Measurements from ENCODE around the gene CADPS2. TPM values are rescaled to one million over a fixed set of nuclear protein-coding genes. Genes with fewer than 3 reads are reported as not detected.

CADPS2 gene
- total RNA-seq, 5 donors from 2014 or later (not counting 1 experiment from before 2014, with no cell fraction given) = 0.15 to 0.28 (median 0.16) TPM; not detected in 2

GRCh38 chr7:122758501-122758900, 127.8 kb downstream of the CADPS2 start:
- Mint-ChIP-seq H3K36me3 (no peaks in the 10 kb centered on the region), H3K4me1 (no peaks in the 10 kb centered on the region), H3K4me3 (no peak overlapping the region), H3K9me3 (peaks cover 0 to 5% (median 4%) of the 10 kb centered on the region in 3 donors), H3K27me3 (no peaks in the 10 kb centered on the region), H3K27ac (no peak overlapping the region)
- DNase-seq (no peak), ATAC-seq (replicated peaks in 1 of 4) (no peak)
- CTCF ChIA-PET = no interaction called here
- Histone ChIP-seq H3K4me1 (ENCODE audit: control insufficient read depth in 1 of 2, extremely low read depth in 1 of 2, insufficient read depth in 2 of 2, low read length in 2 of 2) (no peaks in the 10 kb centered on the region), H3K27ac (ENCODE audit: low read length) (no peak overlapping the region), H3K4me3 (ENCODE audit: control insufficient read depth in 1 of 2, extremely low read depth in 1 of 2, low read length in 1 of 2) (no peak overlapping the region), H3K36me3 (ENCODE audit: control insufficient read depth in 2 of 2, extremely low read depth in 1 of 2, insufficient read depth in 1 of 2, low read length in 1 of 2) (no peaks in the 10 kb centered on the region), H3K27me3 (replicated peaks in 1 of 2; ENCODE audit: control insufficient read depth in 2 of 2, extremely low read depth in 1 of 2, insufficient read depth in 2 of 2, low read length in 1 of 2) (no peaks in the 10 kb centered on the region), H3K9me3 (no peaks in the 10 kb centered on the region)
- POLR2A ChIA-PET = no interaction called here
- WGBS (ENCODE audit: insufficient coverage) = no CpG with 5 or more reads among the region's 1 CpG

- no peak for DNase-seq
- no peaks in the 10 kb centered on the region for H3K4me1 ChIP-seq (ENCODE audit: control insufficient read depth in 1 of 2, extremely low read depth in 1 of 2, insufficient read depth in 2 of 2, low read length in 2 of 2)
- Mint-ChIP-seq H3K9me3 (peaks cover 0 to 9% (median 4%) of the 10 kb centered on the region in 3 donors), H3K4me1 (no peaks in the 10 kb centered on the region), H3K27ac (no peak overlapping the region), H3K4me3 (no peak overlapping the region), H3K36me3 (no peaks in the 10 kb centered on the region), H3K27me3 (no peaks in the 10 kb centered on the region)
- H3K27ac ChIP-seq (ENCODE audit: low read length) = no peak overlapping the region
- H3K36me3 ChIP-seq (ENCODE audit: control insufficient read depth in 2 of 2, extremely low read depth in 1 of 2, insufficient read depth in 1 of 2, low read length in 1 of 2) = no peaks in the 10 kb centered on the region
- ATAC-seq (replicated peaks in 1 of 4) = no peak
- H3K27me3 ChIP-seq (replicated peaks in 1 of 2; ENCODE audit: control insufficient read depth in 2 of 2, extremely low read depth in 1 of 2, insufficient read depth in 2 of 2, low read length in 1 of 2) = no peaks in the 10 kb centered on the region
- no CpG with 5 or more reads among the region's 1 CpG for WGBS (ENCODE audit: insufficient coverage)
- H3K4me3 ChIP-seq (ENCODE audit: control insufficient read depth in 1 of 2, extremely low read depth in 1 of 2, low read length in 1 of 2) = no peak overlapping the region
- ChIA-PET CTCF (no interaction called here), POLR2A (no interaction called here)
- H3K9me3 ChIP-seq = no peaks in the 10 kb centered on the region
Observed at GRCh38 chr7:122756860-122757259, 129.4 kb downstream of the CADPS2 start.

GRCh38 chr7:122755696-122756095, 130.6 kb downstream of the CADPS2 start:
- no peaks in the 10 kb centered on the region for H3K4me1 Mint-ChIP-seq
- H3K27me3 Mint-ChIP-seq = no peaks in the 10 kb centered on the region
- no CpG with 5 or more reads among the region's 2 CpGs for WGBS (ENCODE audit: insufficient coverage)

GRCh38 chr7:122752583-122752982, 133.7 kb downstream of the CADPS2 start:
- Mint-ChIP-seq H3K27me3 (no peaks in the 10 kb centered on the region), H3K4me1 (no peaks in the 10 kb centered on the region), H3K9me3 (peaks cover 4 to 6% (median 4%) of the 10 kb centered on the region in 3 donors), H3K4me3 (no peak overlapping the region), H3K36me3 (no peaks in the 10 kb centered on the region), H3K27ac (no peak overlapping the region)
- H3K4me3 ChIP-seq (ENCODE audit: control insufficient read depth in 1 of 2, extremely low read depth in 1 of 2, low read length in 1 of 2) = no peak overlapping the region
- ChIA-PET POLR2A (no interaction called here), CTCF (no interaction called here)
- no peaks in the 10 kb centered on the region for H3K9me3 ChIP-seq
- H3K4me1 ChIP-seq (ENCODE audit: control insufficient read depth in 1 of 2, extremely low read depth in 1 of 2, insufficient read depth in 2 of 2, low read length in 2 of 2) = no peaks in the 10 kb centered on the region
- no CpG with 5 or more reads among the region's 3 CpGs for WGBS (ENCODE audit: insufficient coverage)
- H3K27me3 ChIP-seq (replicated peaks in 1 of 2; ENCODE audit: control insufficient read depth in 2 of 2, extremely low read depth in 1 of 2, insufficient read depth in 2 of 2, low read length in 1 of 2) = no peaks in the 10 kb centered on the region
- H3K36me3 ChIP-seq (ENCODE audit: control insufficient read depth in 2 of 2, extremely low read depth in 1 of 2, insufficient read depth in 1 of 2, low read length in 1 of 2) = no peaks in the 10 kb centered on the region
- ATAC-seq (replicated peaks in 1 of 4) (no peak), DNase-seq (no peak)
- no peak overlapping the region for H3K27ac ChIP-seq (ENCODE audit: low read length)

More at GRCh38 chr7:122755696-122756095, 130.6 kb downstream of the CADPS2 start:
- Histone ChIP-seq H3K4me3 (ENCODE audit: control insufficient read depth in 1 of 2, extremely low read depth in 1 of 2, low read length in 1 of 2) (no peak overlapping the region), H3K27ac (ENCODE audit: low read length) (no peak overlapping the region), H3K27me3 (replicated peaks in 1 of 2; ENCODE audit: control insufficient read depth in 2 of 2, extremely low read depth in 1 of 2, insufficient read depth in 2 of 2, low read length in 1 of 2) (no peaks in the 10 kb centered on the region), H3K4me1 (ENCODE audit: control insufficient read depth in 1 of 2, extremely low read depth in 1 of 2, insufficient read depth in 2 of 2, low read length in 2 of 2) (no peaks in the 10 kb centered on the region), H3K9me3 (no peaks in the 10 kb centered on the region), H3K36me3 (ENCODE audit: control insufficient read depth in 2 of 2, extremely low read depth in 1 of 2, insufficient read depth in 1 of 2, low read length in 1 of 2) (no peaks in the 10 kb centered on the region)
- no peak overlapping the region for H3K4me3 Mint-ChIP-seq
- ChIA-PET CTCF (no interaction called here), POLR2A (no interaction called here)
- H3K9me3 Mint-ChIP-seq = peaks cover 4 to 6% (median 4%) of the 10 kb centered on the region in 3 donors
- H3K36me3 Mint-ChIP-seq = no peaks in the 10 kb centered on the region
- DNase-seq = no peak
- H3K27ac Mint-ChIP-seq = no peak overlapping the region
- ATAC-seq (replicated peaks in 1 of 4) = no peak

- H3K36me3 ChIP-seq (ENCODE audit: control insufficient read depth in 2 of 2, extremely low read depth in 1 of 2, insufficient read depth in 1 of 2, low read length in 1 of 2) = no peaks in the 10 kb centered on the region
- ChIA-PET POLR2A (no interaction called here), CTCF (interaction anchor here in 1 of 2 donors (0.7 kb wide), 1 partner anchor 20 kb away, joined by 3 read pairs; no protein-coding TSS in a partner anchor)
- no peaks in the 10 kb centered on the region for H3K36me3 Mint-ChIP-seq
- ATAC-seq (replicated peaks in 1 of 4) = no peak
- DNase-seq = no peak
- 71% methylated on average over 1 of the region's 2 CpGs for WGBS (ENCODE audit: insufficient coverage)
- H3K9me3 ChIP-seq = no peaks in the 10 kb centered on the region
- H3K27me3 ChIP-seq (replicated peaks in 1 of 2; ENCODE audit: control insufficient read depth in 2 of 2, extremely low read depth in 1 of 2, insufficient read depth in 2 of 2, low read length in 1 of 2) = no peaks in the 10 kb centered on the region
- no peak overlapping the region for H3K27ac ChIP-seq (ENCODE audit: low read length)
- H3K4me3 Mint-ChIP-seq = no peak overlapping the region
- H3K9me3 Mint-ChIP-seq = peaks cover 4 to 11% (median 7%) of the 10 kb centered on the region in 3 donors
- no peaks in the 10 kb centered on the region for H3K4me1 Mint-ChIP-seq
- no peak overlapping the region for H3K27ac Mint-ChIP-seq
- no peaks in the 10 kb centered on the region for H3K27me3 Mint-ChIP-seq
- H3K4me3 ChIP-seq (ENCODE audit: control insufficient read depth in 1 of 2, extremely low read depth in 1 of 2, low read length in 1 of 2) = no peak overlapping the region
- H3K4me1 ChIP-seq (ENCODE audit: control insufficient read depth in 1 of 2, extremely low read depth in 1 of 2, insufficient read depth in 2 of 2, low read length in 2 of 2) = no peaks in the 10 kb centered on the region
Observed at GRCh38 chr7:122750389-122750788, 135.9 kb downstream of the CADPS2 start.

- no peak overlapping the region for H3K4me3 Mint-ChIP-seq
- H3K4me1 Mint-ChIP-seq = no peaks in the 10 kb centered on the region
- no peaks in the 10 kb centered on the region for H3K27me3 Mint-ChIP-seq
- Histone ChIP-seq H3K4me1 (ENCODE audit: control insufficient read depth in 1 of 2, extremely low read depth in 1 of 2, insufficient read depth in 2 of 2, low read length in 2 of 2) (no peaks in the 10 kb centered on the region), H3K27me3 (replicated peaks in 1 of 2; ENCODE audit: control insufficient read depth in 2 of 2, extremely low read depth in 1 of 2, insufficient read depth in 2 of 2, low read length in 1 of 2) (no peaks in the 10 kb centered on the region), H3K9me3 (no peaks in the 10 kb centered on the region), H3K27ac (ENCODE audit: low read length) (no peak overlapping the region), H3K36me3 (ENCODE audit: control insufficient read depth in 2 of 2, extremely low read depth in 1 of 2, insufficient read depth in 1 of 2, low read length in 1 of 2) (no peaks in the 10 kb centered on the region), H3K4me3 (ENCODE audit: control insufficient read depth in 1 of 2, extremely low read depth in 1 of 2, low read length in 1 of 2) (no peak overlapping the region)
- WGBS (ENCODE audit: insufficient coverage) = 100% methylated on average over 2 of the region's 2 CpGs
- no peaks in the 10 kb centered on the region for H3K36me3 Mint-ChIP-seq
- no peak overlapping the region for H3K27ac Mint-ChIP-seq
- peaks cover 4 to 11% (median 7%) of the 10 kb centered on the region in 3 donors for H3K9me3 Mint-ChIP-seq
- ATAC-seq (replicated peaks in 1 of 4) (no peak), DNase-seq (no peak)
- ChIA-PET CTCF (interaction anchor here in 1 of 2 donors (0.9 kb wide), 1 partner anchor 9 kb away, joined by 3 read pairs; no protein-coding TSS in a partner anchor), POLR2A (no interaction called here)
Observed at GRCh38 chr7:122748195-122748594, 138.1 kb downstream of the CADPS2 start.

GRCh38 chr7:122746948-122747347, 139.3 kb downstream of the CADPS2 start:
- Histone ChIP-seq H3K36me3 (ENCODE audit: control insufficient read depth in 2 of 2, extremely low read depth in 1 of 2, insufficient read depth in 1 of 2, low read length in 1 of 2) (no peaks in the 10 kb centered on the region), H3K4me3 (ENCODE audit: control insufficient read depth in 1 of 2, extremely low read depth in 1 of 2, low read length in 1 of 2) (no peak overlapping the region), H3K27ac (ENCODE audit: low read length) (no peak overlapping the region), H3K4me1 (ENCODE audit: control insufficient read depth in 1 of 2, extremely low read depth in 1 of 2, insufficient read depth in 2 of 2, low read length in 2 of 2) (no peaks in the 10 kb centered on the region), H3K27me3 (replicated peaks in 1 of 2; ENCODE audit: control insufficient read depth in 2 of 2, extremely low read depth in 1 of 2, insufficient read depth in 2 of 2, low read length in 1 of 2) (no peaks in the 10 kb centered on the region), H3K9me3 (no peaks in the 10 kb centered on the region)
- ChIA-PET CTCF (no interaction called here), POLR2A (no interaction called here)
- H3K27ac Mint-ChIP-seq = no peak overlapping the region
- no peaks in the 10 kb centered on the region for H3K27me3 Mint-ChIP-seq
- no CpG with 5 or more reads among the region's 2 CpGs for WGBS (ENCODE audit: insufficient coverage)
- no peaks in the 10 kb centered on the region for H3K36me3 Mint-ChIP-seq
- no peak overlapping the region for H3K4me3 Mint-ChIP-seq
- no peaks in the 10 kb centered on the region for H3K4me1 Mint-ChIP-seq
- H3K9me3 Mint-ChIP-seq = peaks cover 3 to 11% (median 3%) of the 10 kb centered on the region in 3 donors
- ATAC-seq (replicated peaks in 1 of 4) (no peak), DNase-seq (no peak)

Measured in T-cell (primary cell).